Measurements from ENCODE around the gene GARIN3.

The GARIN3 gene

DNA sequence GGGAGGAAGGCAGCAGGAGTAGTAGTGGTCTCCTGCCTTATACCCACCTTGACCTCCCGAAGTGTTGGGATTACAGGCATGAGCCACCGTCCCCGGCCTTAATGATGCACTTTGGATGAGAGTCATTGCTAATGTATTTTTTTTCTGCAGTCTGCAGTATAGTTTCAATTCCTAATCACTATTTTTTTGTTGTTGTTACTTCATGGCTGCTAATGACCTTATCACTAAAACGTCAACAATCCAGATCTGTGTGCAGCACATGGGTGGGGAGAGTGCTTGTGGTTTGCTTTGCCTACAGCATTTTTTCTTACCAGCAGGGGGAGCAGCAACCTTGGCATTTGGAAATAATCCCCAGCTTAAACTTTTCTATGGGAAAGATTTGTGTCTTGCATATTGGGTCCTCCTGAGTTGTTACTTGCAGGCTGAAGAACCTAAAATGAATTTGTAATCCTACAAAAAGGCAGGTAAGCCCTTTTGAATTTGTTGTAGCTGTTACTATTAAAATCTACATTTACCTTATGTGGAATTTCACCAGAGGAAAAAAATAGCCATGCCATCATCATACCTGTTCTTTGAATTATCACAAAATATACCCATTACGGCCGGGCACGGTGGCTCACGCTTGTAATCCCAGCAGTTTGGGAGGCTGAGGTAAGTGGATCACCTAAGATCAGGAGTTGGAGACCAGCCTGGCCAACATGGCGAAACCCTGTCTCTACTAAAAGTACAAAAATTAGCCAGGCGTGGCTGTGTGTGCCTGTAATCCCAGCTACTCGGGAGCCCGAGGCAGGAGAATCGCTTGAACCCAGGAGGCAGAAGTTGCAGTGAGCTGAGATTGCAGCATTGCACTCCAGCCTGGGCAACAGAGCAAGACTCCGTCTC is 17.1 kb downstream of the GARIN3 start:
- peak; percentile 60 to 84 for DNase-seq (ENCODE audit: low read depth in 2 of 2)

DNA sequence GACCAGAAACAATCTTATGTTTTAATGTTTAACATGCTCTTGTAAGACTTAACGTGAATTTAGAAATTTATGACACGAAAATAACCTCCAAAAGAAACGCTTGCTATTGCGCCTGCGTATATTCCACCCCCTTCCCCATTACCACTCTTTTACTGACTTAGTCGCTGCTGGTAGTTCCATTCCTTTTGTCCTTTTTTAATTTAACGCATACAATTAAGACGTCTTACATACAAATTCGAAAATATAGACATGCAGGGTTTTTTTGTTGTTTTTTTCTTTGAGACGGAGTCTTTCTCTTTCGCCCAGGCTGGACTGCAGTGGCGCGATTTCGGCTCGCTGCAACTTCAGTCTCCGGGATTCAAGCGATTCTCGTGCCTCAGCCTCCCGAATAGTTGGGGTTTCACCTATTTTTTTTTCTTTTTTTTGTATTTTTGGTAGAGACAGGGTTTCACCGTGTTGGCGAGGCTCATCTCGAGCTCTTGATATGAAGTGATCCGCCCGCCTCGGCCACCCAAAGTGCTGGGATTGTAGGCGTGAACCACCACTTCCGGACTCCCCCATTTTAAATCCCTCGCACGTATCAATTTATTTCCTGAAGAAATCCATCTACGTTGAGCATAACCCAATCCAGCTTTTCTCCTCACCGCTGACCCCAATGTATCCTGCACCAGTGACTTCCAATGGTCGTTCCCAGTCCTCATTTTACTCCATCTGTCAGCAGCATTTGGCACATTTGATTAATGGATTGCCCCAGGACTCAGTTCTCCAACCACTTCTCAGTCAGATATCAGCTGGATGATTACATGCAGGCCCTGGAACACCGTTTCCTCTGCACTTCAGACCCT is 22.7 kb downstream of the GARIN3 start:
- DNase-seq (ENCODE audit: low read depth in 2 of 2) = peak; percentile 36 to 50

DNA sequence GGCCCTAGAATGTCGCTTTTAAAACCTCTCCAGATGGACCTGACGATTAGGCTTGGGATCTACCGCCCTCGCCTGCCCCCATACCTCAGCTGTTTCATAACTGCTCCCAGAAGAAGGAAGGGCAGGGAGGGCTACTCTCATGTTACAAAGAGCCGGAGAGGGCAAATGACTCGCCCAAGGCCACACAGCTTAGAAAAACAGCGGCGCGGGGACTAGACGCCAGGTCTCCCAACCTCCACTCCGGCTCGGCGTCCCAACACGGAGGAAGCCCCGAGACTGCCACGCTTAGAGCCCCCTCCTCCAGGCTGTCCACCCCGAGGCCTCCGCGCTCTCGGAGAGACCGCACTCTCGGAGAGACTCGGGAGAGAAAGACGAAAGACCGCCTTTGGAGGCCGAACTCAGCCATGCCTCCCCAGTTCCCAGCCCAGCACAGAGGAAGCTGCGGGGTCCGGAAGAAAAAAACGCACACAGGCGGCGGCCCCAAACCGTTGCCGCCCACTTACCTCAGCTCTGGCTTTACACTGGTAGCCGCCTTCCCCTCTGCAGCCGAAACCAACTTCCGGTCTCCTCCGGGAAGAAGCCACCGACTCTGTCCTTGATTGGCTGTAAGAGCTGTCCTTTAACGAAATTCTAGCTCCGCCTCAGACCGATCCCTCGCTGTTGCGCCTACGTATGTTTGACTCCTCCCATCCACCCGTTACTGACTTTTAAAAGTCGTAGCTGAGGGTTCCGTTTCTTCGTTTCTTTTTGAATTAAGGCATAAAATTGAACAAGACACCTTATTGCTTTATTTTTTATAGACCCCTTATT is 23.5 kb downstream of the GARIN3 start, which contains the start of gene MED7:
TSS of gene MED7 (minus strand) at position 549 of the 810 bp plus-strand sequence. CDS start 3,434 bp downstream, outside the sequence.
- peak; percentile 89 for DNase-seq (ENCODE audit: low read depth in 2 of 2)

DNA sequence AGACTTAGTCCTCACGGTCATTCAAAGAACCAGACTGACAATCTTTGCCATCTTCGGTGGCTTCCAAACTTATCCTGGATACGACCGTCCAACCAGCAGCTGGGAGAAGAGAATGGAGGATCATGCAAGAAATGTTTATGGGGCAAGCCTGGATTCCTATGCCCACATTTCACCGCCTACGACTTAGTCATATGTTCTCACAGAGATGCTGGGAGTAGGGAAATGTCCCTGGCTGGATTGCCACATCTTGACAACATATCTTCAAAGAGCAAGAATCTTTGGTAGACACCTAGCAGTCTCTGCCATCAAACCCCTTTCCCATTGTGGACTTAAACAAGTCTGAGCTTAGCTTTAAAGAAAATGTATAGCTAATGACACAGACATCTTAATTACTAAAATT is 28.4 kb downstream of the GARIN3 start:
- no peak for DNase-seq (ENCODE audit: low read depth in 2 of 2)

DNA sequence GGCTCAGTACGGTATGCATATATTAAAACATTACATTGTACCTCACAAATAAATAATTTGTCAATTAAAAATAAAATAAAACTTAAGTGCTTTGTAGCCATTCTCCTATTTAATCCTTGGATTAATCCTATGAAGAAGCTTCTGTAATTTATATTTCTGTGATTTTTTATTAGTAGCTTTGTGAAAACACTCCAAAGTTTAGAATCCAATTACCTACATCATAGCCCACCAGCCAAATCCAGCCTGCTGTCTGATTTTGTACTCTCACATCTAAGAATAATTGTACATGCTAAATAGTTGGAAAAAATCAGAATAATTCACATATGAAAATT is 33.8 kb downstream of the GARIN3 start:
- no peak for DNase-seq (ENCODE audit: low read depth in 2 of 2)

DNA sequence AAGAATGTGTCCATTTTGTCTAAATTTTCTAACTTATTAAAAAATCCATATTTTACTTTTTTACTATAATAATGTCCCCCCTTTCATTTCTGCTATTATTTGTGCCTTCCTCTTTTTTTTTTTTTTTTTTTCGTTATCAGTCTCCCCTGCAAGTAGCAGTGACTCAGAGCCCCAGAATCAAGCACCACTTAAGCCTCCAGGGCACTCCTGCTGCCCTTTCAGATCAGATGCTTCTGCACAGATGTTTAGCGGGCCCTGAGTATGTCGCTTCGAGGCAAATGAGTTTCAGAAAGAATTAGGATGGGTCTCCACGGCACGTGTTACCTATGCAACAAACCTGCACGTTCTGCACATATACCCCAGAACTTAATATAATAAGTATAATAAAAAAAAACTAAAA is 35.1 kb downstream of the GARIN3 start:
- no peak for DNase-seq (ENCODE audit: low read depth in 2 of 2)

DNA sequence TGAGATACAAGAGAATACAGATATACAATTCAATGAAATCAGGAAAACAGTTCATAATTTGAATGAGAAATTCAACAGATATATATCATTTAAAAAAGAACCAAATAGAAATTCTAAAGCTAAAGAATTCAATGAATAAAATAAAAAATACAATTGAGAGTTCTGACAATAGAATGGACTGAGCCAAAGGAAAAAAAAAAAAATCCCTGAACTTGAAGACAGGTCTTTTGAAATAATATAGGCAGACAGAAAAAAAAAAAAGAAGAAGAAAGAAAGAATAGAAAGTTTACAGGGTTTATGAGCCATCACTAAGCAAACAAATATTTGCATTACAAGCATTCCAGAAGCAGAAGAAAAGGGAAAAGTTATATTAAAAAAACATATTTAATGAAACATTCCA is 44.4 kb downstream of the GARIN3 start:
- no peak for DNase-seq (ENCODE audit: low read depth in 2 of 2)

DNA sequence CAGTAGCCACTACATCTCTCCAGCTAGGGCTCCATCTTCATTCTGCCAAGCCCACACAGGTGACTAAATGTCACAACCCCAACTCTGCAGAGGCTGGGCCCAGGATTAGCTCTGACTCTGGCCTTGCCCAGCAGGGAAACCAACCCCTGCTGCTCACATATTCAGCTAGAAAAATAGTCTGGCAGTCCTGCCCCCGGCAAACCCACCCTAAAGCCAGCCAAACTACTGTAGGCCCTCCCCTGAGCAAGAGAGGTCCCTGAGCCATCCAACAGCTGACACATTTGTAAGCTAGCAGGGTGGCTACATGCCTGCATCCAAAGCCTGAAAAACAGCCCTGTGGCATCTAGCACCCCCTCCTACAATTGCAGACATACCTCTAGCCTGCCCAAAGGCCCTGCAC is 46.0 kb downstream of the GARIN3 start:
- no peak for DNase-seq (ENCODE audit: low read depth in 2 of 2)

DNA sequence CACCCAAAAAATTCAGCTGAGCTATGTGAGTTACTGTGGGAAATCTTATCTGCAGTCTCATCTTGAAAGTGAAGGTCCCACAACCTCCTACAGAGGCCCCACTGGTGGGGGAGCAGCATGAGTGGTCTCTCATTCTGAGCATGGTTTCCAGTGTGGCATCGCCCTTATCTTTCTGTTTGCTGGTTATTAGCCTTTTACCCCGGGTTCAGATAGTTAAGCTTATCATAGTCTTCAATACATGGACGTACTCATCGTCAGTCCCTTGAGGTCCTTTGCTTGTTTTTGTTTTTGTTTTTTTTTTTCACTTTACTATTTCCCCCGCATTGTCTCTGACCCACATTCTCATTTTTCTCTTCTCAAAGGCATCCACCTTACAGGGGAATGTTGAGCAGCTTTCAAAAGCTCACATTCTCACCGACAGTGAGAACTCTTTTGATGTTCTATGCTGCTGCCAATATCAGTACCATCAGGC is 49.5 kb downstream of the GARIN3 start:
- DNase-seq (ENCODE audit: low read depth in 2 of 2) = peak in 1 of 2 donors; percentile 26

DNA sequence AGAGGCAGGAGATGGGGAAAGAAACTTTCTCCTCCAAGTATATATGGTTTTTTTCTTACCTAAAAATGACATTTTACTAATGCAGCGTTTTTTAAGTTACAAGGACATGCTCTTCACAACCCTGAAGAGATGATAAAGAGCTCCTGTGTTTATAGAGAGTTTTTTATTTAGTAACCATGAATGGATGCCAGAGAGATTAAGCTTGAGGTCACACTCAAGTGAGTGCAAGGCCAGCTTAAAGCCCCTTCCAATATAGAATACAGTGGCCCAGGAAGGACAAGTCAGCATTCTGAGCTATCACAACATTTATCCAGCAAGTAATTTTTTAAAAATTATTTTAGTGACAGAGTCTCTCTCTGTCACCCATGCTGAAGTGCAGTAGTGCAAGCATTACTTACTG is 50.6 kb downstream of the GARIN3 start:
- no peak for DNase-seq (ENCODE audit: low read depth in 2 of 2)

DNA sequence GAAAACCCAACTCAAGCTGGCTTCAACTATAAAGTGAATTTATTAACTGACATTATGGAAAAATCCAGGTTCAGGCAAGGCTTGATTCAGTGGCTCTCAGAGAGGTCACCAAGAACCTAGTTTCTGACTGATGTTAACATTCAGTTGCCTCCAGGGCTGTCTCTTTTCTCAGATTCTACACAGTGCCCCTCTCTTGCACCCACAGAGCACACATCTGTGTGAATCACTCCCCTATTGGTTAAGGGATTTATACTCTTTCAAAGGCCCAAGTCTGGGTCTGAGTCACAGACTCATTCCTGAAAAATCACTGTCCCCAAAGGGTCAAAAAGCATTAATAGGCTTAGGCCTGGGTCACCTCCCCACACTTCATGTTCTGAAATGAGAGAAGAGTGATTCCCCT is 51.1 kb downstream of the GARIN3 start:
- no peak for DNase-seq (ENCODE audit: low read depth in 2 of 2)

DNA sequence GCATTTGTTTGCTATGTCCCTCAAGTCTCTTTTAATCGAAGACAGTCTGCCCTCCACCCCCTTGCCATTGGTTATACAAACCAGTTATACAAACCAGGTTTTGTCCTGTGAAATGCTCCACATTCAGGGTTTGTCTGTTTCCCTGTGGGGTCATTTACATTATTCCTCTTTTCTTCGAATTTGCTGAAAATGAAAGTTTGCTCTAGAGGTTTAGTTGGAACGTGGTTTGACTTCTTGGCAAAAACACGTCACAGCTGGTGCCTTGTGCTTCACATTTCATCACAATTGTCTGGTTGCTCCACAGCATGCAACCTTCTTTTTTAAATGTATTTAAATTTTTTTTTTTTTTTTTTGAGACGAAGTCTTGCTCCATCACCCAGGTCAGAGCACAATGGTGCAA is 53.1 kb downstream of the GARIN3 start:
- no peak for DNase-seq (ENCODE audit: low read depth in 2 of 2)
